Measurements from ENCODE around the gene GINS2.

Gene GINS2

GRCh38 chr16:85665373-85665740, 23.4 kb downstream of the GINS2 start:
- DNase-seq = no peak

GRCh38 chr16:85664580-85665372, 24.0 kb downstream of the GINS2 start:
- DNase-seq = no peak

GRCh38 chr16:85663891-85664321, 24.8 kb downstream of the GINS2 start:
- DNase-seq = no peak

GRCh38 chr16:85662976-85663830, 25.6 kb downstream of the GINS2 start:
- DNase-seq = no peak

- no peak for DNase-seq
Observed at GRCh38 chr16:85662482-85662812, 26.3 kb downstream of the GINS2 start.

GRCh38 chr16:85661740-85662481, 26.8 kb downstream of the GINS2 start:
- no peak for DNase-seq

GRCh38 chr16:85660843-85661739, 27.7 kb downstream of the GINS2 start:
- no peak for DNase-seq

GRCh38 chr16:85659805-85660511, 28.8 kb downstream of the GINS2 start:
- DNase-seq = peak; percentile 32

GRCh38 chr16:85659336-85659735, 29.4 kb downstream of the GINS2 start:
- no peak for DNase-seq

GRCh38 chr16:85658504-85659326, 30.0 kb downstream of the GINS2 start:
- no peak for DNase-seq

- DNase-seq = no peak
Observed at GRCh38 chr16:85657996-85658395, 30.8 kb downstream of the GINS2 start.

GRCh38 chr16:85657267-85657650, 31.5 kb downstream of the GINS2 start:
- no peak for DNase-seq

GRCh38 chr16:85656351-85657266, 32.1 kb downstream of the GINS2 start:
- no peak for DNase-seq

GRCh38 chr16:85655216-85656129, 33.3 kb downstream of the GINS2 start:
- no peak for DNase-seq

- DNase-seq = no peak
Observed at GRCh38 chr16:85654251-85655095, 34.3 kb downstream of the GINS2 start.

- no peak for DNase-seq
Observed at GRCh38 chr16:85653290-85653891, 35.4 kb downstream of the GINS2 start.

Measured in central memory CD4-positive, alpha-beta T cell (primary cell).